Endothelial cell of umbilical vein (primary cell): ENCODE measurements around the gene MATCAP1. TPM values are rescaled to one million over a fixed set of nuclear protein-coding genes. Genes with fewer than 3 reads are reported as not detected.
A peak's percentile ranks its signal among the peaks of the same experiment; 100 is the strongest.

Source experiments
- BruUV-seq: library from RNA; stranded (reverse); fragments of 400-500 nt; replicated peaks from 2 replicates; lab custom pipeline; 2021; lab: Mats Ljungman, UMichigan
- CTCF ChIA-PET: fragments of 300-600, 350-600 bp; sonication (Branson Sonifier 250); formaldehyde crosslinking; loops from one replicate; lab custom pipeline; 2021; ENCODE audit warnings: antibody characterized with exemption, inconsistent platforms; lab: Charles Lee
- POLR2A ChIA-PET: fragments of 300-600, 350-600 bp; sonication (Branson Sonifier 250); formaldehyde crosslinking; loops from one replicate; lab custom pipeline; 2021; ENCODE audit warnings: antibody characterized with exemption, inconsistent platforms; lab: Charles Lee
- DNase-seq: peaks from one replicate; pipeline ENCODE4 v3.0.0-alpha.2; 2011; ENCODE audit warnings: low read depth, low spot score
- FAIRE-seq: peaks from 2 replicates; lab custom pipeline; 2011; peaks lifted over from hg19 to GRCh38; lab: Jason Lieb, UNC
- H2AFZ ChIP-seq: 2 replicates; pipeline ENCODE4 v1.6.0; 2012; ENCODE audit warnings: low read depth, low read length, control low read depth, inconsistent platforms
- H3K27ac ChIP-seq: 2 replicates; pipeline ENCODE4 v1.5.1; 2011; ENCODE audit warnings: low read depth, mild to moderate bottlenecking, control low read depth, low read length, moderate library complexity; ENCODE audit not compliant: insufficient read depth
- H3K27me3 ChIP-seq, 2 experiments: 2 replicates each; pipeline versions ENCODE4 v1.6.0 to v1.6.1; 2011; ENCODE audit warnings: low read length in 2 of 2, mixed read lengths in 1 of 2; ENCODE audit not compliant: control insufficient read depth in 2 of 2, insufficient read depth in 2 of 2
- H3K36me3 ChIP-seq, 2 experiments: 2 replicates in 1 of 2; 3 replicates in 1 of 2; pipeline ENCODE4 v1.5.1; 2011; ENCODE audit warnings: low read length in 2 of 2, mild to moderate bottlenecking in 1 of 2, moderate library complexity in 1 of 2; ENCODE audit not compliant: control insufficient read depth in 2 of 2, insufficient read depth in 2 of 2; ENCODE audit errors: extremely low read depth in 1 of 2
- H3K4me1 ChIP-seq: 3 replicates; pipeline ENCODE4 v1.5.1; 2011; ENCODE audit warnings: mild to moderate bottlenecking, low read length; ENCODE audit not compliant: control insufficient read depth, insufficient read depth; ENCODE audit errors: extremely low read depth
- H3K4me2 ChIP-seq: 2 replicates; pipeline ENCODE4 v1.6.1; 2011; ENCODE audit warnings: low read length, control low read depth, mixed read lengths; ENCODE audit not compliant: insufficient read depth
- H3K4me3 ChIP-seq, 3 experiments: fragments of 200-600 bp in 1 of 3; sonication (generic), shearing (Covaris generic) in 1 of 3; replicated peaks in 1 of 3; 2 replicates each; pipeline ENCODE4 v1.5.1; 2011 to 2016; ENCODE audit warnings: control low read depth in 3 of 3, low read length in 3 of 3, mild to moderate bottlenecking in 2 of 3, inconsistent platforms in 1 of 3, low read depth in 1 of 3, moderate library complexity in 1 of 3; ENCODE audit not compliant: insufficient read depth in 1 of 3
- H3K79me2 ChIP-seq: 2 replicates; pipeline ENCODE4 v1.6.0; 2012; ENCODE audit warnings: low read length, inconsistent platforms; ENCODE audit not compliant: control insufficient read depth, insufficient read depth
- H3K9ac ChIP-seq: replicated peaks from 2 replicates; pipeline ENCODE3; 2011; ENCODE audit warnings: low read length, control low read depth; ENCODE audit not compliant: insufficient read depth; ENCODE audit errors: extremely low read depth
- H3K9me1 ChIP-seq: replicated peaks from 3 replicates; pipeline ENCODE4 v1.6.0; 2011; ENCODE audit warnings: mild to moderate bottlenecking, low read length; ENCODE audit not compliant: control insufficient read depth, insufficient read depth; ENCODE audit errors: extremely low read depth
- H3K9me3 ChIP-seq: replicated peaks from 2 replicates; pipeline ENCODE4 v1.5.1; 2012; ENCODE audit warnings: low read length, inconsistent platforms; ENCODE audit not compliant: control insufficient read depth, insufficient read depth
- H4K20me1 ChIP-seq: replicated peaks from 2 replicates; pipeline ENCODE3; 2011; ENCODE audit warnings: mild to moderate bottlenecking, low read length; ENCODE audit not compliant: control insufficient read depth, insufficient read depth; ENCODE audit errors: extremely low read depth
- EZH2 ChIP-seq: IDR thresholded peaks from 2 replicates; pipeline ENCODE4 v1.6.1; 2012; ENCODE audit warnings: borderline replicate concordance, low read depth, mild to moderate bottlenecking, moderate library complexity, low read length, inconsistent platforms; ENCODE audit not compliant: severe bottlenecking
- FOS ChIP-seq: IDR thresholded peaks from 2 replicates; pipeline ENCODE4 v1.6.1; 2011; ENCODE audit warnings: mild to moderate bottlenecking, low read length, moderate library complexity, borderline replicate concordance; ENCODE audit not compliant: insufficient read depth
- GATA2 ChIP-seq: IDR thresholded peaks from 2 replicates; pipeline ENCODE4 v1.7.0; 2011; ENCODE audit warnings: low read depth, mild to moderate bottlenecking, moderate library complexity, mixed read lengths, low read length; ENCODE audit not compliant: insufficient read length, insufficient read depth
- JUN ChIP-seq: IDR thresholded peaks from 2 replicates; pipeline ENCODE4 v1.6.1; 2011; ENCODE audit warnings: borderline replicate concordance, low read depth; ENCODE audit not compliant: insufficient read length, insufficient read depth
- MYC ChIP-seq: IDR thresholded peaks from one replicate; pipeline ENCODE4 v1.6.1; 2011; ENCODE audit warnings: mild to moderate bottlenecking, low read depth, low read length
- POLR2A ChIP-seq: IDR thresholded peaks from 2 replicates; pipeline ENCODE4 v1.6.1; 2012; ENCODE audit warnings: low read depth, mild to moderate bottlenecking, control low read depth, low read length
- POLR2AphosphoS5 ChIP-seq: IDR thresholded peaks from 2 replicates; pipeline ENCODE4 v1.6.1; 2012; ENCODE audit warnings: low read depth, mild to moderate bottlenecking, control low read depth, low read length, moderate library complexity; ENCODE audit not compliant: insufficient read depth
- dilution Hi-C: fragments of 300-500 bp; cut with MboI; formaldehyde crosslinking; loops from one replicate; pipeline ENCODE4 v1.15.0; 2019; ENCODE audit warnings: low sequenced_read_pairs; ENCODE audit not compliant: extremely low pct_ligation_motif_present
- intact Hi-C: fragments of 100-400 bp; cut with micrococcal nuclease; formaldehyde crosslinking; loops from one replicate; pipeline ENCODE4 v1.10.0; 2022
- polyA plus RNA-seq, 4 experiments: library from polyadenylated mRNA; depleted of rRNA in 3 of 4; stranded (reverse) in 3 of 4; unstranded in 1 of 4; fragments of >200 nt; gene quantifications; 2 replicates each; pipeline versions ENCODE4 v1.2.1 to v1.2.3, GENCODE V29; 2011 to 2012; ENCODE audit warnings: missing spikeins in 1 of 4
- total RNA-seq: library from RNA; stranded (reverse); gene quantifications from 2 replicates; pipeline ENCODE4 v1.2.3, GENCODE V29; 2021
- TF ChIP-seq, protein P1 (sequence below), 2 donors: IDR thresholded peaks; 1 replicate in 1 of 2; 2 replicates in 1 of 2; pipeline ENCODE4 v1.5.1; 2011; ENCODE audit warnings: low read length in 2 of 2, mild to moderate bottlenecking in 2 of 2, moderate library complexity in 2 of 2, control low read depth in 1 of 2, inconsistent platforms in 1 of 2, low read depth in 1 of 2; ENCODE audit not compliant: insufficient read depth in 1 of 2; ENCODE audit errors: extremely low read depth in 1 of 2
- TF ChIP-seq, protein P2 (sequence below): IDR thresholded peaks from 2 replicates; pipeline ENCODE4 v1.6.1; 2011; ENCODE audit not compliant: insufficient read depth, insufficient read length

Gene MATCAP1
- total and polyA plus RNA-seq, 2 donors (not counting 3 experiments of a cell fraction or from before 2014, with no cell fraction given) = 44.5 to 53.3 TPM

DNA sequence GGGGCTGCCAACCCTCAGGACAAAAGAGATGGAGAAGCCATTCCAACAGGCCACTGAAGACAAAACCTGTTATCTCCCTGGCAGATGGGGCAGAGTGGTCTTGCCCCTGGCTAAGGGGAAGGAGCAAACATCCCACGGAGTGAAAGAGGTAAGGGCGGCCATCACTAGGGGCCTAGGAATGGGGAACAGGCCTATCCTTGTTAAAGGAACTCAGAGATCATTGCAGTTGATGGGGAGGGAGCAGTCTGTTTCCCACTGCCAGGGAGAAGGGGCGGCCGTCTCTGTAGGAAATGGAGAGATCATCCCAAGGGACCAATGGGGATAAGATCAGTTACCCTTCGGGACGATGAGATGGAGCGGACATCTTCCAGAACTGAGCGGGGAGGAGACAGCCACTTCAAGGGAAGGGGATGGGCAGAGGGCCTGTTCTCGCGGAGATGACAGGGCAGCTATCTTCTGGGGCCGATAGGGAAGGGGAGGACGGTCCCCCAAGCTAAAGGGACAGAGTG lies 42.6 kb upstream of the MATCAP1 start:
- Histone ChIP-seq H3K4me1 (peaks cover 18% of the 10 kb centered on the region), H3K9ac (peak overlapping the region; percentile 40), H4K20me1 (no peaks in the 10 kb centered on the region), H3K36me3 (peaks cover 10 to 32% of the 10 kb centered on the region in 2 experiments), H3K27me3 (no peaks in the 10 kb centered on the region), H2AFZ (peak overlapping the region; percentile 12), H3K4me2 (peak overlapping the region; percentile 42), H3K79me2 (peaks cover 11% of the 10 kb centered on the region), H3K9me1 (no peaks in the 10 kb centered on the region), H3K27ac (no peak overlapping the region), H3K9me3 (no peaks in the 10 kb centered on the region), H3K4me3 (peak overlapping the region in 2 of 3 experiments; percentile 78 to 86)
- BruUV-seq = TSS peak; percentile 58
- dilution Hi-C loops = no loop called here
- intact Hi-C loops = loop anchor here (1.0 to 5.0 kb wide), 2 partner anchors 20 to 34 kb away; partner anchors contain the start of genes E2F4 and EXOC3L1
- ChIA-PET POLR2A (interaction anchor here (1.3 to 1.8 kb wide), 4 partner anchors 9 to 51 kb away, joined by 3 to 10 read pairs (median 8); partner anchors contain the start of gene FHOD1), CTCF (interaction anchor here (0.9 to 2.6 kb wide), 8 partner anchors 10 to 209 kb away, joined by 3 to 15 read pairs (median 5); partner anchors contain the start of gene FHOD1)
- FAIRE-seq = no peak
- DNase-seq = no peak
- TF ChIP-seq, protein P1, sequence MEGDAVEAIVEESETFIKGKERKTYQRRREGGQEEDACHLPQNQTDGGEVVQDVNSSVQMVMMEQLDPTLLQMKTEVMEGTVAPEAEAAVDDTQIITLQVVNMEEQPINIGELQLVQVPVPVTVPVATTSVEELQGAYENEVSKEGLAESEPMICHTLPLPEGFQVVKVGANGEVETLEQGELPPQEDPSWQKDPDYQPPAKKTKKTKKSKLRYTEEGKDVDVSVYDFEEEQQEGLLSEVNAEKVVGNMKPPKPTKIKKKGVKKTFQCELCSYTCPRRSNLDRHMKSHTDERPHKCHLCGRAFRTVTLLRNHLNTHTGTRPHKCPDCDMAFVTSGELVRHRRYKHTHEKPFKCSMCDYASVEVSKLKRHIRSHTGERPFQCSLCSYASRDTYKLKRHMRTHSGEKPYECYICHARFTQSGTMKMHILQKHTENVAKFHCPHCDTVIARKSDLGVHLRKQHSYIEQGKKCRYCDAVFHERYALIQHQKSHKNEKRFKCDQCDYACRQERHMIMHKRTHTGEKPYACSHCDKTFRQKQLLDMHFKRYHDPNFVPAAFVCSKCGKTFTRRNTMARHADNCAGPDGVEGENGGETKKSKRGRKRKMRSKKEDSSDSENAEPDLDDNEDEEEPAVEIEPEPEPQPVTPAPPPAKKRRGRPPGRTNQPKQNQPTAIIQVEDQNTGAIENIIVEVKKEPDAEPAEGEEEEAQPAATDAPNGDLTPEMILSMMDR (IDR thresholded peaks at IDR 0.05; ENCODE audit: extremely low read depth in 1 of 2, insufficient read depth in 1 of 2, low read depth in 1 of 2, low read length in 2 of 2) = no peak
- TF ChIP-seq POLR2A (no peak), POLR2AphosphoS5 (no peak), JUN (no peak), FOS (no peak), MYC (no peak), EZH2 (no peak), GATA2 (no peak)
- TF ChIP-seq, protein P2, sequence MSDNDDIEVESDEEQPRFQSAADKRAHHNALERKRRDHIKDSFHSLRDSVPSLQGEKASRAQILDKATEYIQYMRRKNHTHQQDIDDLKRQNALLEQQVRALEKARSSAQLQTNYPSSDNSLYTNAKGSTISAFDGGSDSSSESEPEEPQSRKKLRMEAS = no peak
